Bronchial epithelial cell (primary cell): ENCODE data around the gene PICK1. TPM values are rescaled to one million over a fixed set of nuclear protein-coding genes. Genes with fewer than 3 reads are reported as not detected.
A peak's percentile ranks its signal among the peaks of the same experiment; 100 is the strongest.

Source experiments
- DNase-seq: peaks from one replicate; pipeline ENCODE4 v3.0.0-alpha.2; 2010; ENCODE audit warnings: low read depth
- FAIRE-seq: peaks from 2 replicates; lab custom pipeline; 2011; peaks lifted over from hg19 to GRCh38; lab: Jason Lieb, UNC
- H3K27me3 ChIP-seq: 2 replicates; pipeline ENCODE4 v1.5.1; 2011; ENCODE audit warnings: low read length; ENCODE audit not compliant: control insufficient read depth, insufficient read depth
- H3K36me3 ChIP-seq: 2 replicates; pipeline ENCODE4 v1.5.1; 2011; ENCODE audit warnings: low read length; ENCODE audit not compliant: control insufficient read depth, insufficient read depth
- H3K4me3 ChIP-seq: 2 replicates; pipeline ENCODE4 v1.5.1; 2011; ENCODE audit warnings: mild to moderate bottlenecking, low read depth, low read length, control low read depth
- CTCF ChIP-seq: IDR thresholded peaks from 2 replicates; pipeline ENCODE4 v1.5.1; 2011; ENCODE audit warnings: mild to moderate bottlenecking, moderate library complexity, low read length, control low read depth, inconsistent platforms; ENCODE audit not compliant: insufficient read depth, severe bottlenecking
- total RNA-seq: library from RNA; depleted of rRNA; stranded (reverse); fragments of >200 nt; gene quantifications from 2 replicates; pipeline ENCODE4 v1.2.1, GENCODE V29; 2014

PICK1 gene
- total RNA-seq, 1 donor from 2014 or later = 27.9 TPM

- Histone ChIP-seq H3K27me3 (no peaks in the 10 kb centered on the region), H3K36me3 (no peaks in the 10 kb centered on the region), H3K4me3 (peak overlapping the region; percentile 14)
- no peak for TF ChIP-seq CTCF
- no peak for DNase-seq
- FAIRE-seq = no peak
These were observed 31.6 kb downstream of the PICK1 start for GRCh38 chr22:38088629-38089473.

- no peak for TF ChIP-seq CTCF
- Histone ChIP-seq H3K4me3 (no peak overlapping the region), H3K36me3 (no peaks in the 10 kb centered on the region), H3K27me3 (no peaks in the 10 kb centered on the region)
- no peak for FAIRE-seq
- DNase-seq = no peak
These were observed 32.3 kb downstream of the PICK1 start for GRCh38 chr22:38089474-38089851.

GRCh38 chr22:38097058-38097457 lies 39.9 kb downstream of the PICK1 start:
- no peak for DNase-seq
- no peaks in the 10 kb centered on the region for H3K27me3 ChIP-seq
- no peaks in the 10 kb centered on the region for H3K36me3 ChIP-seq
- no peak for FAIRE-seq
- no peak overlapping the region for H3K4me3 ChIP-seq
- no peak for TF ChIP-seq CTCF

- FAIRE-seq (no peak), DNase-seq (no peak)
- peak; percentile 47 for TF ChIP-seq CTCF
- Histone ChIP-seq H3K4me3 (no peak overlapping the region), H3K27me3 (no peaks in the 10 kb centered on the region), H3K36me3 (no peaks in the 10 kb centered on the region)
These were observed 40.6 kb downstream of the PICK1 start for GRCh38 chr22:38097557-38098409.

- peak; percentile 47 for FAIRE-seq
- DNase-seq = peak; percentile 30
These were observed 41.4 kb downstream of the PICK1 start for GRCh38 chr22:38098410-38099249.

More at GRCh38 chr22:38098410-38099249, 41.4 kb downstream of the PICK1 start:
- Histone ChIP-seq H3K4me3 (no peak overlapping the region), H3K27me3 (no peaks in the 10 kb centered on the region), H3K36me3 (no peaks in the 10 kb centered on the region)
- TF ChIP-seq CTCF = no peak
